Neural crest cell (in vitro differentiated cells): ENCODE data around the gene PRR35. TPM values are rescaled to one million over a fixed set of nuclear protein-coding genes. Genes with fewer than 3 reads are reported as not detected.

Experiments used
- DNase-seq: peaks from one replicate; pipeline ENCODE4 v3.0.0; 2021; ENCODE audit warnings: low read depth, mixed read lengths, low spot score
- H3K27ac Mint-ChIP-seq: one replicate; pipeline ENCODE4 v1.8.0; 2021; ENCODE audit warnings: mild to moderate bottlenecking, mixed read lengths; ENCODE audit not compliant: unreplicated experiment
- H3K27me3 Mint-ChIP-seq: 2 replicates; pipeline ENCODE4 v1.8.0; 2021; ENCODE audit warnings: low read depth, mild to moderate bottlenecking, mixed read lengths
- H3K36me3 Mint-ChIP-seq: 2 replicates; pipeline ENCODE4 v1.8.0; 2021; ENCODE audit warnings: low read depth, mild to moderate bottlenecking, mixed read lengths
- H3K4me1 Mint-ChIP-seq: 2 replicates; pipeline ENCODE4 v1.8.0; 2021; ENCODE audit warnings: mixed read lengths
- H3K4me3 Mint-ChIP-seq: one replicate; pipeline ENCODE4 v1.8.0; 2021; ENCODE audit warnings: mild to moderate bottlenecking, mixed read lengths
- H3K9me3 Mint-ChIP-seq: 2 replicates; pipeline ENCODE4 v1.8.0; 2021; ENCODE audit warnings: mixed read lengths
- total RNA-seq: library from RNA; stranded (reverse); gene quantifications from 2 replicates; pipeline ENCODE4 v1.2.1, GENCODE V29; 2021
- TF ChIP-seq, protein P1 (sequence below): fragments of 200-600 bp; sonication (generic); conservative IDR thresholded peaks from 2 replicates; pipeline ENCODE4 v1.5.0; 2021; ENCODE audit warnings: antibody characterized with exemption, mild to moderate bottlenecking

PRR35 gene
- total RNA-seq, 1 donor from 2014 or later: not detected

DNA sequence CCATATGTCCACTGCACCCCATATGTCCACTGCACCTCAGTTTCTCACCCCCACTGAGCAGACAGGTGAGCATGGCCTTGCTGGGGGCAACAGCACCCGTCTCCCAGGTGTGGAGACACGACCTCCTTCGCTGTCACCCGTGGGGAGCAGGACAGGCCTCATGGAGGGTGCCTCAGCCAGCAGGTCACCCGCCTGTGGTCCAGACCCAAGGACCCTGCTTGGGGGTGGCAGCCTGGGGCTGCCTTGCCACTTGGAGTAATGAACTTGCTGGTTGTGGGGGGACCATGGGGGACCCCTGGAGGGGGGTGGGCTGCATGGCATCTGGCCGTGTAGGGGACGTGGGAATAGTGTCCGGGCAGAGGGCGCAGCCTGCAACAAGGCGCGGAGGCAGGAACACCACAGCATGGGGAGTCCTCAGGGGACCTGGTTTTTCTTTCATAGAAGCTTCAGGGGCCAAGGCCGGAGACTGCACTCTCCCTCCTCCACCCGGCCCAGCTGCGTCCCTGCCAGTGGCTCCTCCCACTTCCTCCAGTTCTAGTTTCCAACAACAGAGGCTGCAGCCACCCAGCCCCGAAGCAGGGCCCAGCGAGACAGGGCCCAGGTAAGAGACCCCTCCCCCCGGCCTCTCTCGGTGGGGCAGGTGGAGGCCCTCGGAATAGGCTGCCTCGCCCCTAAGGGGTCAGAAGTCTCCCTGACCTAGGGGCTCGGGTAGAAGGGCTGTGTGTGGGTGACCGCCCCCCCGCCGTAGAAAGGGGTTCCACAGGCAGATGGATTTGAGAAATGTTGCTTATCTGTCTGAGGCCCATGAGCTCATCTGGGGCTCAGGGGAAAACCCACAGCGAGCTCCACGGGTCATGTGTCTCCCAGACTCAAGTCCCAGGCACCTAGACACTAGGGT is 6.5 kb downstream of the PRR35 start, which contains the start of gene NHLRC4:
Gene NHLRC4, plus strand, starts transcription at position 531 of the 898 bp plus-strand sequence. CDS start 1,043 bp downstream, outside the sequence.
- Mint-ChIP-seq H3K36me3 (no peaks in the 10 kb centered on the region), H3K9me3 (no peaks in the 10 kb centered on the region), H3K4me3 (peak within 1 kb of the TSS; percentile 73), H3K27me3 (peaks cover 16% of the 10 kb centered on the region), H3K4me1 (peaks cover 25% of the 10 kb centered on the region), H3K27ac (no peak within 1 kb of the TSS)
- DNase-seq: peak; percentile 43
- TF ChIP-seq, protein P1, sequence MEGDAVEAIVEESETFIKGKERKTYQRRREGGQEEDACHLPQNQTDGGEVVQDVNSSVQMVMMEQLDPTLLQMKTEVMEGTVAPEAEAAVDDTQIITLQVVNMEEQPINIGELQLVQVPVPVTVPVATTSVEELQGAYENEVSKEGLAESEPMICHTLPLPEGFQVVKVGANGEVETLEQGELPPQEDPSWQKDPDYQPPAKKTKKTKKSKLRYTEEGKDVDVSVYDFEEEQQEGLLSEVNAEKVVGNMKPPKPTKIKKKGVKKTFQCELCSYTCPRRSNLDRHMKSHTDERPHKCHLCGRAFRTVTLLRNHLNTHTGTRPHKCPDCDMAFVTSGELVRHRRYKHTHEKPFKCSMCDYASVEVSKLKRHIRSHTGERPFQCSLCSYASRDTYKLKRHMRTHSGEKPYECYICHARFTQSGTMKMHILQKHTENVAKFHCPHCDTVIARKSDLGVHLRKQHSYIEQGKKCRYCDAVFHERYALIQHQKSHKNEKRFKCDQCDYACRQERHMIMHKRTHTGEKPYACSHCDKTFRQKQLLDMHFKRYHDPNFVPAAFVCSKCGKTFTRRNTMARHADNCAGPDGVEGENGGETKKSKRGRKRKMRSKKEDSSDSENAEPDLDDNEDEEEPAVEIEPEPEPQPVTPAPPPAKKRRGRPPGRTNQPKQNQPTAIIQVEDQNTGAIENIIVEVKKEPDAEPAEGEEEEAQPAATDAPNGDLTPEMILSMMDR: no peak

DNA sequence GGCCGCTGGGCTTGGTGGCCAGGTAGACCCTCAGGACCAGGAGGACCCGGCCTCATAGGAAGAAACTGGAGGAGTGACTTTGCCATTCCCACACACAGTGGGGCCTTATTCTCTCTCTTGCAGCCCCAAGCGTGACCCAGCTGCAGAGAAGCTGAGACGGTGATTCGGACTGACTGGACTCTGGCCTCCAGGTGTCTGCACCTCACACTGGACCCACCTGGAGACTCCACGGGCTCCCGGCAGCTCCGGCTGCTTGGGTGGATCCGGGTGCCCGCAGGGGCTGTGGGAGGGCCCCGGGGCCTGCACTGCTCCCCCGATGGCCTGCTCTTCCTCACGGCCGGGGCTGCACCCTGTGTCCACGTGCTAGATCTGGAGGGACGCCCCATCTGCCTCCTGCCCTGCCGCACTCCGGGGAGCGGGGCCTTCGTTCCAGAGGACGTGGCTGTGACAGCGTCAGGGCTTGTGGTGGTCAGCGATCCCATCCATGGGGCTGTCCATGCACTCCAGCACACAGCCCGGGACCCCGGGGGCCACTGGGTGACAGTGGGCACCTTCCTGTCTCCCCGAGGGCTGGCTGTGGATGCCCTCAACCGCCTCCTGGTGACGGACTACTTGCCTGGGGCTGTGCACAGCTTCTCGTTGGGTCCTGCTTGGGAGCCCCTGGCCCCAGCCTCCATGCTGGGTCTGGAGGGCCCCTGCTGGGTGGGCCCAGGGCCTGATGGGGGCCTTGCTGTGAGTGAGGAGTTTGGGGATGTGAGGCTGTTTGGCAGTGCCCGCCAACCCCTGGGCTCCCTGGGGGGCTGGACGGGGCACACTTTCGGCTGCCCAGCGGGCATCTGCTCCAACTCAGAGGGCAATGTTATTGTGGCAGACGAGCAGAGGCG is 7.4 kb downstream of the PRR35 start:
- H3K36me3 Mint-ChIP-seq: no peaks in the 10 kb centered on the region
- DNase-seq: no peak
- peak overlapping the region; percentile 73 for H3K4me3 Mint-ChIP-seq
- peaks cover 8% of the 10 kb centered on the region for H3K27me3 Mint-ChIP-seq
- H3K4me1 Mint-ChIP-seq: peaks cover 29% of the 10 kb centered on the region
- TF ChIP-seq, protein P1: no peak
- no peak overlapping the region for H3K27ac Mint-ChIP-seq
- no peaks in the 10 kb centered on the region for H3K9me3 Mint-ChIP-seq

GRCh38 chr16:568401-569258 is 8.4 kb downstream of the PRR35 start:
- Mint-ChIP-seq H3K4me1 (peaks cover 29% of the 10 kb centered on the region), H3K27me3 (peaks cover 2% of the 10 kb centered on the region), H3K9me3 (no peaks in the 10 kb centered on the region), H3K27ac (no peak overlapping the region), H3K36me3 (no peaks in the 10 kb centered on the region), H3K4me3 (peak overlapping the region; percentile 93)
- DNase-seq: no peak
- TF ChIP-seq, protein P1: no peak

DNA sequence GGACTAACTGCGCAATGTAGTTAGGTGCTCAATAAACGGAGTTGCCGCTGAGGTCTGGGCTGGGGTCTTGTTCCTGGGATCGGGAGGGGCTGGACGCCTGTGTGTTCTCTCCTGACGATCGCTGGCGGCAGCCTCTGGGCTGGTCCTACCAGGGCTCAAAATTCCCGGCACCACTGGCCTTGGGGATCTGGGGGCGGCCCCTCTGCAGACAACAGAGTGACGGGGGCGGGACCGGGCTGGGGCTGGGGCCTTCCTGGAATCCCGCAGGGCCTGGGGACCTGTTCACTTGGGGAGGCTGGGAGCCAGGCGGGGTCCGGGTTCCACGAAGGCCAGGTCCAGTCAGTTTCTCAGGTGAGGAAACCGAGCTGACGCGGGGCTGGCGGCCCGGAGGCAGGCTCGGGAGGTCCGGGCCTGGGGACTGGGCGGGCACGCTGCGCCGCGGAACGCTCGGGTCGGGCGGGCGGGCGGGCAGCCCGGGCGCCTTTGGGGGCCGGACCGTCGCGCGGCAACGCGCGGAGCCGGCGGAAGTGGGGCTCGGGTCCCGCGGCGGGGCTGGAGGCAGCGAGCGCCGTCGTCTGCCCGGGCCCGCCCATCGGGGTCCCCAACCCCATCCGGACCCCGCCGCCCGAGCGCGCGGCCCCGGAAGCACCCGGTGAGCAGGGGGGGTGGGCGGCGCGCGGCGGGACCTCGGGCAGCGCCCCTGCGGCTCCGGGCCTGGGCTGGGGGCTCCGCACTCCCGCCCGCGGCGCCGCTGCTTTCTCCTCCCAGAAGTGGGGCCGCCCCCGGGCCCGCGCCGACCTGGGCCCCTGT is 9.5 kb downstream of the PRR35 start, which contains the start of gene PIGQ:
Gene PIGQ, plus strand, starts transcription at position 524 of the 810 bp plus-strand sequence. CDS start 4,107 bp downstream, outside the sequence.
- Mint-ChIP-seq H3K27me3 (peaks cover 2% of the 10 kb centered on the region), H3K4me3 (peak within 1 kb of the TSS; percentile 93), H3K9me3 (no peaks in the 10 kb centered on the region), H3K36me3 (no peaks in the 10 kb centered on the region), H3K4me1 (peaks cover 29% of the 10 kb centered on the region), H3K27ac (peak within 1 kb of the TSS; percentile 71)
- DNase-seq: peak; percentile 59
- TF ChIP-seq, protein P1: no peak
